Vagina (tissue), 2 donors: Measurements from ENCODE around the gene AIG1.

Experiments
- CTCF ChIP-seq, 3 experiments: fragments of 450-650 bp in 2 of 3; fragments of 200-600 bp in 1 of 3; sonication (generic) in 1 of 3; IDR thresholded peaks; one replicate each; pipeline ENCODE4 v1.5.1; 2017 to 2019; ENCODE audit warnings: antibody characterized with exemption in 3 of 3, mild to moderate bottlenecking in 2 of 3, moderate library complexity in 2 of 3
- POLR2A ChIP-seq, 2 donors: fragments of 450-650 bp; IDR thresholded peaks; one replicate each; pipeline ENCODE4 v1.6.1; 2017; ENCODE audit warnings: antibody characterized with exemption in 2 of 2, mild to moderate bottlenecking in 2 of 2, moderate library complexity in 2 of 2

GRCh38 chr6:143199291-143199690 is 138.6 kb downstream of the AIG1 start:
- TF ChIP-seq POLR2A (IDR thresholded peaks at IDR 0.05) (no peak), CTCF (IDR thresholded peaks at IDR 0.05) (no peak)
